KBM-7 (cell line): ENCODE data around the gene NEDD8.

ENCODE experiments used
- DNase-seq: peaks from one replicate; pipeline ENCODE4 v3.0.0-alpha.2; 2015
- in situ Hi-C: fragments of 300-500 bp; cut with MboI; formaldehyde crosslinking; loops from 2 replicates; pipeline ENCODE4 v1.14.3; 2020; ENCODE audit warnings: low sequenced_read_pairs, low pct_unique_long_range_greater_than_20kb, mixed read lengths

NEDD8 gene

DNA sequence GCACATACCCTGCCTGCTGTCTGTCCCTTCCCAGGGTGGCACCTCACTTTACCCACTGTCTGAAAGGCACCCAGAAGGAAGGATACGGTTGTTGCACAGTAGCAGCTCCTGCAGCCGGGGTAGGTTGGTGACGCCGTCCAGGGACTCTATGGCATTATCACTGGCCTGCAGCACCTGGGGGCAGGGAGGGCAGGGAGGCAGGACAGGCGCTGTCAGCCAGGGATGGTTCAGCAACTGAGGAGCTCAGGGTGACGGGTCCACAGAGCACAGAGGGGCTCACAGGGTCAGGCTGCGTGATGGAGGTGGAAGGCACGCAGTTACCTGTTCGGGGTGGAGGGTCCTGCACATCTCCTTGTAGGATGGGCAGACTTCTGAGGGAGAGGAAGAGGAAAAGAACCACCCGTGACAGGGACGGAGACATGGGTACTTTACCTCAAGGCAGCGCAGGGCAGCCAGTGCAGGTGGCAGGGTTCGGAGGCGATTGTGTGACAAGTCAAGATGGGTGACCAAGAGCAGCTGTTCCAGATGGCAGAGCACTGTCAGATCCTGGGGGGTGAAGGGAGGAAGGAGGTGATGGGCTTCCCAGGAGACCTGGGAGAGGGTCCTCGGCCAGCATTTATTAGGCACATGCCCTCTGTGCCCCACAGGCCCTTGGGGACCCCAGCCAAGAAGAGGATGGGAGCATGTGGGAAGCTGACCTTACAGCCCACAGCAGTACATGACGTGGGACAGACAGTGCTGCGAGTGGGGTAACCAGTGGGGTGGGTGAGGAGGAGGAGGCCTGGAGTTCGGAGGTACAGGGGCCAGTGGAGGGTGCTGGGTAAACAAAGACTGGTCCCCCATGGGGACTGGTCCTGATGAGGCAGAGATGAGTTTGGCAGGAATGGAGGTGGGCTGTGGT is 34.4 kb upstream of the NEDD8 start:
- in situ Hi-C loops, result no loop called here
- no peak for DNase-seq

GRCh38 chr14:24264298-24264697 is 32.1 kb upstream of the NEDD8 start:
- in situ Hi-C loops, result no loop called here
- no peak for DNase-seq

GRCh38 chr14:24263848-24264247 is 31.7 kb upstream of the NEDD8 start:
- in situ Hi-C loops, result no loop called here
- DNase-seq, result no peak

DNA sequence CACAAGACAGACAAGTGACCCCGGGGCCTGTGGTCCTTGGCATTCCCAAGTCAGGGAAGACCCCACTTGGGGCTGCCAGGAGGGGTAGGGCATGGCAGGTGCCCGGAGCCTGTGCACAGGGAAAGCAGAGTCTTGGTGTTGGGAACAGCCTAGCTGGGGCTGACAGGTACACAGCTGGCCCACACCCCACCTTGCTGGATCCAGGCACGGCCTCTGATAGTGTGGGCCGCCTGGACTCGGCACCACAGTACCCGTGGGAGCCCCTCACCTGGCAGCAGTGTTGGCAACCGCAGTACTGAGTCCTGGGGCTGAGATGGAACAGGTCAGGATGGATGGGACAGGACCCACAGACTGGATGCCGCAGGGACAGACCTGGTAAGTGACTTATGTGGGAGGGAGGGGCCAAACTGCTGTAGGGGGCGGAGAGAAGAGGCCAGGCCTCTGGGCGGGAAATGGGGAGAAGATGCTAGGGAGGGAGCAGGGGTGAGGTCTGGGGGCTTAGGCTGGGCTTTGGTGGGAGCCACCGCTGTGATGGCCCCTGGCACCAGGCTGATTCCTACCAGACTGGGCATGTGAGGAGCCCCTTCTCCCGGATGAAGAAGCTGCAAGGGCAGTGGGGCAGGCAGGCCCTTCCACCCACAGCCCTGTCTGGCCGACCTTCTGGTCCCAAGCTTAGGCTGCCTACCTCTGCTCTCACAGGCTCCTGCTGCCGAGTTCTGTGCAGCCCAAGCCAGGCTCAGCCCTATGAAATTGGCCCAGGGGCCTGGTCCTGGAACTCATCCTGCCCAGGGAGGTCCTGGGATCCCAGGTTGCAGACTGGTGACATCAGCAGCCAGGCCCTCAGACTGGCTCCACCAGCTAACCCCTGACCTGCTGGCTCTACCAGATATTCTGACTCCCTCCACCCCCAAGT is 30.9 kb upstream of the NEDD8 start, which contains the start of gene TGM1:
Gene TGM1 (minus strand): TSS at position 357 of the 913 bp plus-strand sequence. CDS start 825 bp downstream, outside the sequence.
- in situ Hi-C loops, result no loop called here
- DNase-seq, result no peak

DNA sequence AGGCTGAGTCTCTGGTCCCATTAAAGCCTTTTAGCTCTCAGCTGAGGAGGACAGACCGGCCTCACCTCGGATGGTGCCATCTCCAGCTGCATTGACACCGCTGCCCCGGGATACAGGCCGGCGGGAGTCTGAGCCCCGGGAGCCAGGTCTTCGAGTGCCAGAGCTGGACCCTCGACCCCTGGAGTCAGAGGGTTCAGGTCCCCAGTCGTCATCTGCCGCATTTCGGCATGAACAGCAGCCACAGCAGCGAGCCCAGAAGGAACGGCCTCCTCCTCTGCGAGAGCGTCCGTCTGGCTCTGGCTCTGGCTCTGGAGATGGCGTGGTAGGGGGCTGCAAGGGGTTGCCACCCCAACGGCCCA is 29.8 kb upstream of the NEDD8 start:
- DNase-seq, result no peak
- in situ Hi-C loops, result no loop called here

GRCh38 chr14:24261256-24261968 is 29.2 kb upstream of the NEDD8 start:
- in situ Hi-C loops, result no loop called here
- no peak for DNase-seq

DNA sequence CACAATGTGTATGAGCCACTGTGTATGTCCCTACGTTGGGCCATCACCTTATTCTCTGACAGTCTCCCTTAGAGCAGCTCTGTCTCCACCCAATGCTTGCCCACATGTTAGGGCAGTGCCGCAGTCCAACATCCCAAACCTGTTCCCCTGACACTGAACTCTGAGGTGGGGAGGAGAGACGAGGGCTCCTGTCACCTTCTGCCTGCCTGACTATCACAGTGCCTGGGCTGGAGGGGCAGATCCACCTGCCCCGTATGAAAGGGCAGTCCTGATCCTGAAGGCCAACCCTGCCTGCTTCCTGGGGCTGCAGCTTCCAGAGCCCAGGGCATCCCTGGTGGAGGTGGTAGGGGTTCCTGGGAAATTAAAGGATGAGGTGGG is 28.6 kb upstream of the NEDD8 start:
- in situ Hi-C loops, result no loop called here
- DNase-seq, result no peak

DNA sequence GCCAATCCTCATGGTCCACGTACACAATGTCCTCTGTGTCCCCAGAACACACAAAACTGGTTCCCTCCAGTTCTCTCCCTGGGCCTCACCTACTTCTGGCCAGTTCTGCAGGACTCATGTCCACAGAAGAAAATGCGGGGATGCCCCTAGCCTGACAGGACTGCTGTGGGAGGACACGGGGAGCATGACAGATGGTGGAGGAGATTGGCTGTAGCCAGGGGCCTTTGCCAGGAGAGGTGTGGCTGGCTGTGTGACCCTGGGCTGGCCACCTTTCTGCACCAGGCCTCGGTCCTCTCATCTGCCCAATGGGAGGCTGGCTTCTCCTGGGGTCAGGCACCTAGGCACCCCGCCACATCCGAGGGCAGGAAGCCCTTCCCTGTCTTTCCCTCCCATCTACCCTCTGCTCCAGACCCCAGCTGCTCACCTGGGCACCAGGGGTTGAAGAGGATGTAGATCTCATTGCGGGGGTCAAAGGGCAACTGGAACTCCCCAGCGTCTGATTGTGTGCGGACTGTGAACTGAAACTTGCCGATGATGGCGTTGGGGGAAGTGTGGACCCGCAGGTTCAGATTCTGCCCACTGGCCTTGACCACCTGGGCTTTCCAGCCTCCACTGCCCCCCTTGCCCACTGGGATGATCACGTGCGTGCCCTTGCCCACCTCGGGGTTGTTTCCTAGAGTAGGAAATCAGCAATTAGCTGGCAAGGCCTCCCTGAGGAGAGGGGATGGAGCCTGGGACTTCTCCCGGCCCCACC is 28.0 kb upstream of the NEDD8 start:
- in situ Hi-C loops, result no loop called here
- DNase-seq, result no peak

DNA sequence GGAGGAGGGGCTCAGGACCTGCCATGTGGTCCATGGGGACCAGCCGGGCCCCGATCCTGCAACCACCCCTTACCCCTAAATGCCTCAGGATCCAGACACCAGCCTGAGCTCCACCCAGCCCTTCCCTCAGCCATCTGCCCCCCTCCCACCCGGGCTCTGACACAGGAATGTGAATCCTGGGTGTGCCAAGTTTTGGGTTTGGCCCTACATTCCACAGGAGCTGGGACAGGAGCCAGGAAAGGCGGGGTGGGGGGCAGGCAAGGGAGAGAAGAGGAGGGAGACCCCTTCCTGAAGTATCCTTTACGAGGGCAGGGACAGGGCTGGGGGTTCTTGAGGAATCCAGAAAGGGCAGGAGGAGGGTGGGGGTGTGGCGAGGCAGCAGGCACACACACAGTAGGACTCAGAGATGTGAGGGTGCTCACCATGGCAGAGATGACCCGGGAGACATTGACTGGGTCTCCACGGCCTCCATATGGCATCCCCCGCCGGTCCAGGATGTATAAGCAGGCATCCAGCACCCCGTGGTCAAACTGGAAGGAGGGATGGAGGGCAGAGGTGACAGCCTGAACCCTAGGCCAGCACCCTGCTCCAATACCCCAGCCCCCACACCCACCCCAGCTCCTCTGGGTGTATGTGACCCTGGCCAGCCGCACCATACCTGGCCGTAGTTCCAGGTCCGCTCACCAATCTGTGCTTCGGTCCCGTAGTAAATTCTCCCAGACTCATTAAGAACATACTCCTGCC is 27.3 kb upstream of the NEDD8 start:
- in situ Hi-C loops, result no loop called here
- DNase-seq, result no peak

GRCh38 chr14:24258548-24259265 is 26.5 kb upstream of the NEDD8 start:
- in situ Hi-C loops, result no loop called here
- DNase-seq, result no peak

- in situ Hi-C loops, result no loop called here
These were observed 26.0 kb upstream of the NEDD8 start for GRCh38 chr14:24258119-24258518.

GRCh38 chr14:24256960-24257359 is 24.8 kb upstream of the NEDD8 start:
- DNase-seq, result no peak
- in situ Hi-C loops, result no loop called here

More at GRCh38 chr14:24258119-24258518, 26.0 kb upstream of the NEDD8 start:
- DNase-seq, result no peak

GRCh38 chr14:24255931-24256711 is 24.0 kb upstream of the NEDD8 start:
- in situ Hi-C loops, result no loop called here
- DNase-seq, result no peak

GRCh38 chr14:24255438-24255837 is 23.3 kb upstream of the NEDD8 start:
- in situ Hi-C loops, result no loop called here
- DNase-seq, result no peak

DNA sequence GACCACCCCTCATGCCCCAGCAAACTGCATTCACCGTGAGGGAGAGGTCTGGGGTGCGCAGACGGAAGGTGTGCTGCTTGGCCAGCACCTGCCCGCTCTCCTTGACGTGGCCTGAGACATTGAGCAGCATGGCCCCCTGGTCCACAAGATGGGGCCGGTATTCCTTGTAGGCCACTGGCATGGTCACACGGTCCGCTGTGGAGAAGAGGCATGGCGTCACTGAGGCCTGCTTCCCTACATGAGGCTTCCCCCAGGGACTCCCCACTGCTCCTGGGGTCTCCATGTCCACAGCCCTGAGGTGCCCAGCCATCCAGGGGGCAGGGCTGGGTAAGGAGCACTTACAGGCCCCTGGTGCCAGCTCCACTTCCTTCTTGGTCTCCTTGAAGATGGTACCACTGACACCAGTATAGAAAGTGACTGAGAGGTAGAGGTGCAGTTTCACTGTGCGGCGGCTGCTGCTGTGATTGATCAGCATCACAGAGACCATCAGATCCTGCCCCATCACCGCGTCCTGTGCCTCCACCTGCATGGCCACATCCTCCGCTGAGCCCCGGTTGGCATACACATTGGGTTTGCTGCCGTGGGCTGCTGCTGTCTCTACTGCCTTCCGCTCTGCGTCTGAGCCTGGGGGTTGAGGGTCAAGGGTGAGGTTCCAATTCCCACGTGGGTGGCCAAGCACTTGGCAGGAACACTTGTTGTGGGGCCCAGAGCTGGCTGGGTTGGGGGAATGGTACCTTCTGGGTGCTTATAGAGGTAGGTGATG is 22.6 kb upstream of the NEDD8 start:
- no peak for DNase-seq
- in situ Hi-C loops, result no loop called here

- in situ Hi-C loops, result no loop called here
- no peak for DNase-seq
These were observed 21.8 kb upstream of the NEDD8 start for GRCh38 chr14:24253936-24254335.
